GM12891 (cell line): ENCODE data around the gene TNPO3.
A peak's percentile ranks its signal among the peaks of the same experiment; 100 is the strongest.
"Not testable (repeated sequence)": the region's sequence is repeated elsewhere in the genome, so short reads cannot be mapped to it uniquely, and the experiment has no call there.

Source experiments
- DNase-seq: peaks from one replicate; pipeline ENCODE4 v3.0.0; 2011; ENCODE audit warnings: low spot score; ENCODE audit not compliant: insufficient read length
- FAIRE-seq: peaks from 2 replicates; lab custom pipeline; 2011; peaks lifted over from hg19 to GRCh38; lab: Jason Lieb, UNC
- PAX5 ChIP-seq: IDR thresholded peaks from 2 replicates; pipeline ENCODE4 v1.6.1; 2011; ENCODE audit warnings: low read length, moderate library complexity, mild to moderate bottlenecking; ENCODE audit not compliant: insufficient read depth, severe bottlenecking
- POLR2A ChIP-seq: IDR thresholded peaks from 2 replicates; pipeline ENCODE4 v1.6.1; 2011; ENCODE audit warnings: low read depth, low read length, control low read depth
- POLR2AphosphoS5 ChIP-seq: IDR thresholded peaks from 2 replicates; pipeline ENCODE4 v1.6.1; 2011; ENCODE audit warnings: low read depth, low read length, control low read depth
- POU2F2 ChIP-seq: IDR thresholded peaks from 2 replicates; pipeline ENCODE4 v1.6.1; 2011; ENCODE audit warnings: low read depth, mild to moderate bottlenecking, control low read depth, low read length, moderate library complexity
- SPI1 ChIP-seq: IDR thresholded peaks from 2 replicates; pipeline ENCODE4 v1.6.1; 2011; ENCODE audit warnings: low read depth, low read length, control low read depth
- TAF1 ChIP-seq: IDR thresholded peaks from 2 replicates; pipeline ENCODE4 v1.6.1; 2011; ENCODE audit warnings: low read depth, low read length, control low read depth

The TNPO3 gene

GRCh38 chr7:128919881-128920799 lies 134.8 kb downstream of the TNPO3 start:
- TF ChIP-seq POU2F2 (no peak), PAX5 (no peak), TAF1 (no peak), POLR2AphosphoS5 (no peak), SPI1 (no peak), POLR2A (no peak)
- FAIRE-seq, result peak; percentile 26
- no peak for DNase-seq

- TF ChIP-seq POLR2A, result no peak
- TF ChIP-seq POLR2AphosphoS5, result no peak
- TF ChIP-seq PAX5, result no peak
- no peak for TF ChIP-seq SPI1
- TF ChIP-seq POU2F2, result no peak
- FAIRE-seq (no peak), DNase-seq (no peak)
Observed at GRCh38 chr7:128919241-128919640, 135.7 kb downstream of the TNPO3 start.

- no peak for FAIRE-seq
- no peak for TF ChIP-seq POU2F2
- no peak for TF ChIP-seq TAF1
- DNase-seq, result no peak
Observed at GRCh38 chr7:128918016-128918665, 136.8 kb downstream of the TNPO3 start.

- TF ChIP-seq SPI1 (no peak), TAF1 (no peak), POU2F2 (no peak), PAX5 (no peak)
- FAIRE-seq (no peak), DNase-seq (no peak)
Observed at GRCh38 chr7:128917122-128917521, 137.8 kb downstream of the TNPO3 start.

GRCh38 chr7:128916643-128916915 lies 138.3 kb downstream of the TNPO3 start:
- no peak for FAIRE-seq
- TF ChIP-seq POU2F2 (no peak), POLR2A (no peak), SPI1 (no peak), TAF1 (no peak), POLR2AphosphoS5 (no peak), PAX5 (no peak)
- no peak for DNase-seq

- DNase-seq (no peak), FAIRE-seq (no peak)
- TF ChIP-seq POLR2A (no peak), PAX5 (no peak), SPI1 (no peak), POU2F2 (no peak), TAF1 (no peak), POLR2AphosphoS5 (no peak)
Observed at GRCh38 chr7:128915841-128916642, 138.9 kb downstream of the TNPO3 start.

GRCh38 chr7:128915271-128915819 lies 139.6 kb downstream of the TNPO3 start:
- TF ChIP-seq POU2F2, result no peak
- TF ChIP-seq POLR2AphosphoS5, result no peak
- TF ChIP-seq TAF1, result no peak
- TF ChIP-seq POLR2A, result no peak
- TF ChIP-seq PAX5, result no peak
- no peak for TF ChIP-seq SPI1
- DNase-seq (no peak), FAIRE-seq (peak; percentile 41)

- TF ChIP-seq POU2F2 (no peak), PAX5 (no peak), SPI1 (peak; percentile 66)
- DNase-seq (no peak), FAIRE-seq (peak; percentile 68)
Observed at GRCh38 chr7:128914566-128915151, 140.3 kb downstream of the TNPO3 start.

- no peak for DNase-seq
- TF ChIP-seq POU2F2 (no peak), POLR2A (no peak), TAF1 (no peak), SPI1 (no peak), PAX5 (no peak), POLR2AphosphoS5 (no peak)
- FAIRE-seq, result peak; percentile 52
Observed at GRCh38 chr7:128913870-128914565, 140.9 kb downstream of the TNPO3 start.

GRCh38 chr7:128912709-128913495 lies 142.0 kb downstream of the TNPO3 start:
- DNase-seq, result not testable (repeated sequence)
- FAIRE-seq, result peak; percentile 63
